ENCODE data around the gene MGAT4A.
A peak's percentile ranks its signal among the peaks of the same experiment; 100 is the strongest.
"Not testable (repeated sequence)": the region's sequence is repeated elsewhere in the genome, so short reads cannot be mapped to it uniquely, and the experiment has no call there.

The MGAT4A gene

DNA sequence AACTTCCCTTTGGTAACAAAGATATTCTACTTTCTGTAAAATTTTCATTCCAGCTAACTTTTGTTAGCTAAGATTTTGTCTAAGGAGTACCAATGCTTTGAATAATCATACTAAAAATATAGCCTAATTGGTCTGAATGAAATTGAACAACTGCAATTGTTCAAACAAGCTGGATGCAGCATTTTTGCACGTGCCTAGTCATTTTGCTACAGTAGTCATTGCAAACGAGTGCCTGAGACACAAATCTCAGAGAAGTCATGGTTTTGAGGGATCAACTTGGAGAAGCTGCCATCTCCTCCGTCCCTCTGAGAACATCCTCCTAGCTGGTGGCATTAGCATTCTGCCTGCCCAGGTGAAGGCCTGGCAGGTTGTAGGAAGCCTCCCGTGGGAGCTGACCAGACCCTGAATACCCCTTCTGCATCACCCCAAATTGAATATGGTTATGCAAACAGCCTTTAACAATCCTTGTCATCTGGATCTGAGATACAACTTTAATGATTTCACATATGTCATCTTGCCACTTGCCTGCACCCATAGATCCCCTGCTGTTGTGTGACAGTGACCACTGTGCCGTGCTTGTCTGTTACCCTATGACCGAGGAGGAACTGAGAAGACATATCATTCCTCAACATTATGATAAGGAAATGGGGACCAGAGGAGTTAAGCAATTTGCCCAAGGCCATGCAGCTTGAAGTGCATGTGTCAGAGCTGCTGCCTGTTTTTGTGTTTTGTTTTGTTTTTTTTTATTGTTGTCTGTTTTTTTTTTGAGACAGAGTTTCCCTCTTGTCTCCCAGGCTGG, 29.1 kb upstream of the MGAT4A start:
- DNase-seq (ENCODE audit: low read depth, low spot score): no peak

DNA sequence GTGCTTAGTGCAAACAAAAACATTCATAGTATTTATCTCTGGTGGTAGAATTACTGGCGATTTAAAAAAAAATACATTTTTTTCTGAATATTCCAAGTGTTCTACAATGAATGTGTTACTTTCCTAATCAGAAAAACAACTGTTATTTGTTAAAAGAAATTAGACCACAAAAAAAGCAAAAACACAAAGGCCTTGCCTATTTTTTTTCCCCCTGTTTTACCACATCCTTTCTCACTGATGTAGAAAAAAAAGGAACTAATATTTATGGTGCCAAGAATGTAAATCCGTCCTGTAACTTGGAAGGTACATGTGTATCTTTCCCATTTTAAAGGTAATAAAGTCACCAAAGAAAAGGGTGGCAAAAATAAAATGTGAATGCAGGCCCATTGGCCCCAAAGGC, 28.4 kb upstream of the MGAT4A start:
- no peak for DNase-seq (ENCODE audit: low read depth, low spot score)

DNA sequence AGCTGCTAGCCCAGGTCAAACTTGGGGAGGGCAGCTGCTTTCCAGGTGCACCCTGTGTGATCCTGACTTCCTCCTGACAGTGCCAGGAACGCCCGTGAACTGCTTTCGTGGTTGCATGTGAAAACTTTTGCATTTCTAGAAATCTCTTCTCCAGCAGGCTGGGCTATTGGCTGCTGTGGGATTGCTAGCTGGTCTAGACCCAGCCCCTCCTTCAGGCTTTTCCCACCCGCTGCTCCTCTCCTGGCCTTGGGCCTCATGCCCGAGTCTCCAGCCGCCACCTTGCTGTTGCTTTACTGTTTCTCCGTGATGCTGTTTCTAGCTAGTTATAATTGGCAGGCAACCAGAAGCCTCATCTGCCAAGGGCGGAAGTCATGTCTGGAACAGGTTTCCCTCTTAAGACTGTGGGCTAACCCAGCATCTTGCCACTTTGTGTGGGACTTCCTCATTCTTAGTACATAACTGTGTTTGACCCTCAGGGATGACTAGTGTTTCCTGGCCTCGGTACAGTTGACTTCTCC, 27.0 kb upstream of the MGAT4A start:
- DNase-seq (ENCODE audit: low read depth, low spot score): no peak

DNA sequence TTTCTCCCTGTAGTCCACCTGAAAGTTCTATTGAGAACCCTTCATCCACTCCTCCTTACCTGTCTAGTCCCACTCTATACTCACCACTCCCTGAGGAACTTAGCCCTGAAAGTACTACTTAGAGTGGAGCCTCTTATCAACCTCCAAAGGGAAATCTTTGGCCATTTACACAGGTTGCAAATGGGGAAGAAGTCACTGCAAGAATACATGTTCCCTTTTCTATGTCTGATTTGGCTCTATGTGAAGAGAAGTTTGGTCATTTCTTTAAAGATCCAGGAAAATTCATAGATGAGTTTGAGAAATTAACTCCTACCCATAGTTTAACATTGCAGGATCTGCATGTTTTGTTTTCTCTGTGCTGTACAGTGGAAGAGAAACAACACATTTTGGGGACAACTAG, 22.9 kb upstream of the MGAT4A start:
- DNase-seq (ENCODE audit: low read depth, low spot score): no peak

DNA sequence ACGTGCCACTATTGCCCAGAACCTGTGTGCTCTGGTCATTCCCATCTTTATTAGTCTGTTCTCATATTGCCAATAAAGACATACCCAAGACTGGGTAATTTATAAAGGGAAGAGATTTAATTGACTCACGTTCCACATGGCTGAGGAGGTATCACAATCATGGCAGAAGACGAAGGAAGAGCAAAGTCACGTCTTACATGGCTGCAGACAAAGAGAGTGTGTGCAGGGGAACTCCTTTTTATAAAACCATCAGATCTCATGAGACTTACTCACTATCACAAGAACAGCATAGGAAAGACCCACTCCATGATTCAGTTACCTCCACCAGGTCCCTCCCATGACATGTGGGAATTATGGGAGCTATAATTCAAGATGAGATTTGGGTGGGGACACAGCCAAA, 21.8 kb upstream of the MGAT4A start:
- not testable (repeated sequence) for DNase-seq (ENCODE audit: low read depth, low spot score)

DNA sequence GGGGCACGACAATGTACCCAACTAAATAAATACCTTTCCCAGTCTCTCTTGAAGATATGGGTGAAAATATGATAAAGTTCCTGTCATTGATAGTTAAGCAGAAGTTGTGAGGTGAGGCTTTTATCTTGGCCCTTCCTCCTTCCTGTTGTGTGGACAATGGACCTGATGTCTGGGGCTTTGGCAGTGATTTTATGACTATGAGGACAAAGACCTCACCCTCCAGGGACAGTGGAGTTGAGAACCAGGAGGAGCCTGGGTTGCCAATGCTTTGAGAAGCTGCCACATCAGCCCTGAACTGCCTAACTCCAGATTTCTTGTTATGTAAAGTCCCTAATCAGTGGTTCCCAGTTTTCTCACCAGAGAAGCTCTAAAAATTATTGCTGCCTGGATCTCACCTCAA, 20.8 kb upstream of the MGAT4A start:
- no peak for DNase-seq (ENCODE audit: low read depth, low spot score)

DNA sequence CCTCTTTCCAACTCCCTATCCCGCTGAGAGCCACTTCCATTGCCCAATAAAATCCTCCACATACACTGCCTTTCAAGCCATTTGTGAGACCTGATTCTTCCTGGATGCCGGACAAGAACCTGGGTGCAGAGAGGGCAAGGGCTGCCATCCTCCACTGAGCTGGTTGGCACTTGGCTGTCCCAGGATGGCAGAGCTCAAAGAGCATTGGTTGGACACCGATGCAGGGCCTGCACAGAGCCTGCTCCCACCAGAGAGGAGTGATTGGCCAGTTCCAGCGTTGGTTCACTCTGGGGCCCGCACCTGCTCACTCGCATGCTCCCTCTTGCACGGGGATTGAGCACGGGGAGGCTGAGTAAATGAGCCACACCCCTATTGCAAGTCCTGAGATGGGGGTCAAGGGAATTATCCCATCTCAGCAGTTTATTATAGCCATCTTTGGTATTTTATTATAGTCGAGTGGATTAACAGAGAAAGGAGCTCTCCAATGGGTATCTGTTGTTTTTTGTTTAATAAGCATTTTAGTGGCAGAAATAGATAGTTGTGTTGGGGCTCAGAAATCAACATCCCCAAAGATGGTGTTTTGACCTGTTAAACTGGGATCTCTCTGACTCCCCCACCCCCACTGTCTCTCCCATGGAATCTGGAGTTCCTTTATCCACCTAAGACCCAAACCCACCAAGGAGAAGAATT, 19.8 kb upstream of the MGAT4A start:
- DNase-seq (ENCODE audit: low read depth, low spot score): no peak

DNA sequence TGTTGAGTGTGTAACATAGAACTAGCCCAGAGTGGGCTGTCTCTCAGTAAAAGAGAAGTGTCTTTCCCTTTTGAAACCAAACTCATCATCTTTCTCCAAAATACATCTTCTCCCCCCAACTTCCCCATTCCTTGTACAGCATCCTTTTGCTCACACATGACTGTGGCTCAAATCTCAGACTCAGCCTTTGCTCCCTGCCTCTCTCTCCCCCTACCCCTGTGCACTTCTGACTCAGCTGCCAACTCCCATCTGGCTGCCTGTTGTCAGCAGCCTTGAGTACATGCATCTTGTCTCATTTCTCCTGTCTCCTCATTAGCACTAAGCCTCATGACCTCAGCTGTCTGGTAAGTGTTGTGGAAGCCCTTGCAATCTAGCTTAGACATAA, 18.1 kb upstream of the MGAT4A start:
- DNase-seq (ENCODE audit: low read depth, low spot score): no peak

DNA sequence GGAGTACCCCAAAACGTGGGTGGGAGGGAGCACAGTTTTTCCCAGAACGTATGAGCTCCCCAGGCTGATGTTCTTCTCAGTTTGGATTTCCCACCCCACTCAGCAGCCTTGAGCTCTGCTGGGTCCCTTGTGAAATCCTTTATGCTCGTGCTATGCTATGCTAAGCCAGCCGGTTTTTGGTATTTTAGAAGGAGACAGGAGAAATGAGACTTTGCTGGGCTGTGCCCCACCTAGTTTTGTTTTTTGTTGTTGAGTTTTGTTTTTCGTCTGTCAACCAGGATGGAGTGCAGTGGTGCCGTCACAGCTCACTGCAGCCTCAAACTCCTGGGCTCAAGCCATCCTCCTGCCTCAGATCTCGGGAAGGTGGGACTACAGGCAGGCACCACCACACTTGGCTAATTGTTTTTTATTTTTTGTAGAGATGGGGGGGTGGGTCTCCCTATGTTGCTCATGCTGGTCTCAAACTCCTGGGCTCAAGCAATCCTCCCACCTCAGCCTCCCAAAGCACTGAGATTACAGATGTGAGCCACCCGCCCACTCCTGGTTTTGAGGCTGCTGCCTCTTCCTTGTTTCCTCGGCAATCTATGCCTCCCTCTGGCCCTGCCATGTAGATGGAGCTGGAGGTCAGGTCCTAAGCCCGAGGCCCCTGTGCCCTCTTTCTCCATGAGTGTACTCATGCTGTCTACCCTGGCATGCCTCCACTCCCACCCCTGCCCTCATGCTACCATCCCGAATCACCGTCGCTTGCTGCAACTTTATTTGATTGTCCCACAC, 17.5 kb upstream of the MGAT4A start:
- no peak for DNase-seq (ENCODE audit: low read depth, low spot score)

DNA sequence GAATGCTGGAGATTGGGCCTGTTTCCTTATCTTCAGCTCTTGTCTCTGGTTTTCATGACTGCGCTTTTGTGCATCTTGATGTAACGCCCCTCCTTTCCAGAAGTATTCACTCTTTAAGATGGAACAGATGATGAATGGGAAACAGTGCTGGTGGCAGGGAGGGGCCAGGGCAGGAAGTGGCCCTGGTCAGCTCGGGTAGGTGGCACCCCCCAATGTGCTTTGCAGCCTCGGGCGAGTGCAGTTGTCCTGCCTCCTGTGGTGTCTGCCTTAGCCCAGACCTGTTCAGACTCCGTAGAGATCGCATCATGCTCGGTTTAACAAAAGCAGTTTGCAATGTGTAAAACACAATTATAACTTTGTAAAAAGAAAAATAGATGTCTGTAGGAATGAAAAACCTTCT, 17.0 kb upstream of the MGAT4A start:
- no peak for DNase-seq (ENCODE audit: low read depth, low spot score)

DNA sequence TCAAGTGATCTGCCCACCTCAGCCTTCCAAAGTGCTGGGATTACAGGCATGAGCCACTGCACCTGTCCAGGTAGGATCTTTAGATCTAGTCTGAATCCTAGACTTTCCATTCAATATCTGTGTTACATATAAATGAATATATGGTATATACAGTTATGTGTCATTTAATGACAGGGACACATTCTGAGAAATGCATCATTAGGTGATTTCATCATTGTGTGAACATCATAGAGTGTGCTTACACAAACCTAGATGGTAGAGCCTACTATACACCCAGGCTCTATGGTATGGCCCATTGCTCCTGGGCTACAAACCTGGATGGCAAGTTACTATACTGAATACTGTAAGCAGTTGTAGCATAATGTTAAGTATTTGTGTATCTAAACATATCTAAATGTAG, 15.5 kb upstream of the MGAT4A start:
- DNase-seq (ENCODE audit: low read depth, low spot score): no peak

DNA sequence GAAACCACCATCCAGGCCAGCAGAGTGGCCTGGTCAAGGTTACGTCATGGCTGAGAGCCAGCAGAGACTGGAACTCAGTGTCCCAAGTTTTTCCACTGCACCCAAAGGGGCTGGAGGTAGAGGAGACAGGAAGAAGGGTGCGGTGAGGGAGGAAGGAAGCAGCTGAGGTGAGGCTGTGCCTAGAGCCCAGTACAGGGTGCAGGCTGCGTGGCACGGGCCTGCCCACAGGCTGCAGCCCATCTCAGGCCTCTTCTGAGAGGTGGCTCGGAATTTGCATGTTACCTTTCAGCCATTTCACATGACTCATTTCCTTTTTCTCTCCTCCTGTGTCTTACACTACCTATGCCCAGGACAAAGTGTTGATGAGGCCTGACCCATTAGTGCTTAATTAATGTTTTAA, 13.7 kb upstream of the MGAT4A start:
- DNase-seq (ENCODE audit: low read depth, low spot score): no peak

DNA sequence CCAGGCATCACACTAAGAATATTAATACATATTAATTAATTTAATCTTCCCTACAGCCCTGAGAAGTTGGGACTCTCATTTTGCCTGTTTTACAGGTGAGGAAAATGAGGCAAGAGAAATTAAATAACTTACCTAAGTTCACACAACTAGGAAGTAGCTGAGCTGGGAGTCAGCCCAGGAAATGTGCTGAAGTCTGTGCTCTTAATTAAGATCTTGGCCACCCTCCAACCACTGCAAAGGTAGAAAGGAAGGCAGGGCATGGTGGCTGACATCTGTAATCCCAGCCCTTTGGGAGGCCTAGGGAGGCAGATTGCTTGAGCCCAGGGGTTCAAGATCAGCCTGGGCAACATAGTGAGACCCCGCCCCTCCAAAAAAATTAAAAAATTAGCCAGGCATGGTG, 12.9 kb upstream of the MGAT4A start:
- DNase-seq (ENCODE audit: low read depth, low spot score): no peak

DNA sequence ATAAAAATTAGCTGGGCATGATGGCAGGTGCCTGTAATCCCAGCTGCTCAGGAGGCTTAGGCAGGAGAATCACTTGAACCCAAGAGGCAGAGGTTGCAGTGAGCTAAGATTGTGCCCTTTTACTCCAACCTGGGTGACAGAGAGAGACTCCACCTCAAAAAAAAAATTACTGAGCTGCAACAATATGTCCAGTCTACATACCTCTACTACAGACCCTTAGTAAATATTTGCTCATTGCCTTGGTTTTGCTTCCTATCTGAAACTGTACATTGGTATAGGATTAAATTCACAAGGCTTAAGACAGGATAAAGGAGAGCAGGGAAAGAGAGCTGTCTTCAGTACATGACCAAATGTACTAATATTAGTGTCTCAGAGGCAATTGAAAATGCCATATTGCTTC, 8.1 kb upstream of the MGAT4A start:
- no peak for DNase-seq (ENCODE audit: low read depth, low spot score)

DNA sequence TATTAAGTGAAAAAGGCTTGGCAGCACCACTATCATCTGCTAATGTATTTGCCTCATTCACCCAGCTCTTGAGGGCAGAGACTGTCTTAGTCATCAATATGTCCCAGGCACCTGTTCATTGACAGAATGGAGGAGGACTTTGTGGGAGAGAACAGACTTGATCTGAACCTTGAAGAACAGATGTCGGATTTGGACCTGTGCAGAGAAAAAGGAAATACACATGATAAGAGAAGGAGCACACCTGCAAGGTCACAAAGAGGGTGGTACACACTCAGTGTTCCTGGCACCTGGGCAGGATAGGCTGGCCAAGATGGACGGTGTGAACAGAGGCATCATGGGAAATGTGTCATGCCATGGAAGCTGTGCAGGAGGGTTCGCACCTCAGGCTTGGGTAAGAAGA, 7.4 kb upstream of the MGAT4A start:
- DNase-seq (ENCODE audit: low read depth, low spot score): no peak

DNA sequence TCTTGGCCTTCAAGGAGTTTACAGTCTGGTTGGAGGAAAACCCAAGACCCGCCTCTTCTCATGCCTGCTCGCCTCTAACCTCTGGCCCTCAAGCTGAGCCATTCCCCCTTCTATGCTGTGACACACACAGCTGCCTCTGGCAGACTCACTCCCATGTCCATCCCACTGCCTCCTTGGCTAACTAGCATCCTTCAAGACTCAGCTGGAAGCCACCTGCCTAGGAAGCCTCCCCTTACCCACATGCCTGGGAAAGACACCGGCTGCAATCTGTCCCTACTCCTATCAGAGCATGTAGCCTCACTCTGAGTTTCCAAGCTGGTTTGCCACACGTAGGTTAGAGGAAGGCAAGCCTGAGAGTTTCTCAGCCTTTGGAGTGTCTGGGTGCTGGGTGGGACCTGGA, 6.9 kb upstream of the MGAT4A start:
- DNase-seq (ENCODE audit: low read depth, low spot score): no peak

DNA sequence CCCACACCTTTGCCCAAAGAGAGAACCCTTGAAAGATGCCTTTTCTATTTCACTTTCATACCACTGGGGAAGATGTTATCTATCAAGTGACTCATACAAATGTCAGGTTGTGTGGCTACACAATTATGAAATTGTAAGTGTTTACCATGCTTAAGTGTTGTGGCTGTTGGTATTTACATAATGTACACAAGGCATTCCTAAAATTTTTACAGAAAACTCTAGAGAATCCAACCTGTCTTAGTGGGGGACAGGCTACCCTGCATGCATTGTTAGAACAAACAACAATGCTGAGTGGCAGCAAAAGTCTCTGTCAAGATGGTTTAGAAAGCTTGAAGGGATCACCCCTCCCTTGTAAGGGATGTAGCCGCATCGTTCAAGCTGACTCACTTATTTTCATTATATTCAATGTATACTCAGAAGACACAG, 5.5 kb upstream of the MGAT4A start:
- DNase-seq (ENCODE audit: low read depth, low spot score): no peak

DNA sequence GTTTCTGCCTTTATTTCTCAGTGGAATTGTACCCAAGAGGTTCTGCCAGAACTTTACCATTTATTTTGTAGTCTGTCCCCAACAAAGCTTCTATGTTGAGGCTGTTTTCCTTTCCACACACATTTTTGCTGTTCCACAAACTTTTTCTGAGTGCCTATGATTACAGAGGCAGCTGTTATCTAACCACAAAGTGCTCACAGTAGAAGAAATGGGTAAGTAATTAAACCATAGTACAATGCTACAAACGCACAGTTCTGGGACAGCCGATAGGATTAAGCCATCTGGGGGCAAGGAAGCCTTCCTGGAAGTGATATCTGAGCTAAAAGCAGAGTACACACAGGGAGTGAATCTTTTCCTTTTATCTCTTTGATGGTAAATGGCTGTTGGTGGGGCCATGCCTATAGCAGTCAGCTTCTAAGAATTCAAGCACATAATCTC, 3.9 kb upstream of the MGAT4A start:
- DNase-seq (ENCODE audit: low read depth, low spot score): no peak

DNA sequence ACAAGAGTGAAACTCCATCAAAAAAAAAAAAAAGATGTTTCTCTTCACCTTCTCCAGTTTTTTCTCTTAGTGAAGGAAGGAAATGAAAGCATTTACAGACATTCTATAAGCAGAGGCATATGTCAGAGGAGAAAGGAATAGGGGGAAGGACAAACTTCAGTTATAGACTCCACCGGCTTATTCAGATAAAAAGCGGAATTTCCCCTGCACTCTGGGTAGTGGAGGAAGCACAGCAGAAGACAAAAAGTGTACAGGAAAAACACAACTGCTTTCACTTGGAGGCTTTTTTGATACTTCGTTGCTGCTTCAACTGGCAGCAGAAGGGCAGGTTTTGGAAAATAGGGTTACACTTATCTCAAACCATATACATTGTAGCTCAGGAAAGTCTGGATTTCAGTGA, 3.2 kb upstream of the MGAT4A start:
- DNase-seq (ENCODE audit: low read depth, low spot score): no peak

DNA sequence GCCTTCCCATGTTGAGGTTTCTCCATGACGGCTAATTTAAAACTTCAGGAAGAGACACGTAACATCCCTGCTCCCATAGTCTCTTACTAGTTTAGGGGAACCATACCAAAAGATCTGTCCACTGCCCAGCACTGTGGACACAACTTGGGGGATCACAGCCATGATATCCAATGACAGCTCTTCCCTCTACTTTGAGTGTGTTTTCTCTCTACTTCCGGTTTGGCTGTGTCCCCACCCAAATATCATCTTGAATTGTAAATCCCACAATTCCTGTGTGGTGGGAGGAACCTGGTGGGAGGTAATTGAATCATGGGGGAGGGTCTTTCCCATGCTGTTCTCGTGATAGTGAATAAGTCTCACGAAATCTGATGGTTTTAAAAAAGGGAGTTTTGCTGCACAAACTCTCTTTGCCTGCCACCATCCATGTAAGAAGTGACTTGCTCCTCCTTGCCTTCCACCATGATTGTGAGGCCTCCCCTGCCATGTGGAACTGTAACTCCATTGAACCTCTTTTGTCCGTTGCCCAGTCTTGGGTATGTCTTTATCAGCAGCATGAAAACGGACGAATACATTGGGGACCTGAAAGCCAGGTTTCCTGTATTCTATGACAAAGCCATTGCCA, 1.6 kb upstream of the MGAT4A start:
- DNase-seq (ENCODE audit: low read depth, low spot score): no peak

DNA sequence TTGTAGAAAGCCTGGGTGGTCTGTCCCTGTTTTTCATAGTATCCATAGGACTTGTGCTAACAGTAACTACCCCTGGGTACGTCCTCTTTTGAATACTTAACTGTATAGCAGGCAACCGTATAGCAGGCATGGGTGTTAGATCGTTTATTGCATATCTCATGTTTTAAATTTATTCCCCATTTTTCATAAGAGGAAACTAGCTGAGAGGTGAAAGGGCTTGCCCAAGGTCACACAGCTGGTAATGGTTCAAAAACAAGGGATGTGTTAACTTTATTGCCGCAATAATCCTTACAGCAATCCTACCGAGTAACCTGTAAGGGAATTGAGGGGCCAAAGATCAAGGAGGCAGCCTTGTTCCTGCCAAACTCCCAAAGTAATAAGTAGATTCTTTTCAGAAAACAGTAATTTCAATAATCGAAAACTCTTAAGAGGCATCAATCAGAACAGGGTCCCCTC, 990 bp upstream of the MGAT4A start:
- DNase-seq (ENCODE audit: low read depth, low spot score): no peak

DNA sequence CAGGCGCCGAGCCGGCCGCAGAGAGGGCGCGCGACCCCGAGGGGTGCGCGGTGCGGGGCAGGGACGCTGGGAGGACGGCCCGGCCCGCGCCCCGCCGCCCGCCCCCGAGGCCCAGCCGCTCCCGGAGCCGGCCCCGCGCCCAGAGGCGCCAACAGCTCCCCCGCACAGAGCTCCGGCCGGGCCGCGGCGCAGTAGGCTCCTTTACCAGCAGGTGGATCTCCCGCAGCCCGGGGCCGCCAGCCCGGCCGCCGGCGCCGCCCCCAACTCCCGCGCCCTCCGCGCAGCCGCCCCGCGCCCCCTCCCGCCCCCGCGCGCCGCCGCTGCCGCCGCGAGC, 258 bp downstream of the MGAT4A start:
- peak; percentile 25 for DNase-seq (ENCODE audit: low read depth, low spot score)
